ENCODE measurements around the gene CDIP1.

CDIP1 gene

DNA sequence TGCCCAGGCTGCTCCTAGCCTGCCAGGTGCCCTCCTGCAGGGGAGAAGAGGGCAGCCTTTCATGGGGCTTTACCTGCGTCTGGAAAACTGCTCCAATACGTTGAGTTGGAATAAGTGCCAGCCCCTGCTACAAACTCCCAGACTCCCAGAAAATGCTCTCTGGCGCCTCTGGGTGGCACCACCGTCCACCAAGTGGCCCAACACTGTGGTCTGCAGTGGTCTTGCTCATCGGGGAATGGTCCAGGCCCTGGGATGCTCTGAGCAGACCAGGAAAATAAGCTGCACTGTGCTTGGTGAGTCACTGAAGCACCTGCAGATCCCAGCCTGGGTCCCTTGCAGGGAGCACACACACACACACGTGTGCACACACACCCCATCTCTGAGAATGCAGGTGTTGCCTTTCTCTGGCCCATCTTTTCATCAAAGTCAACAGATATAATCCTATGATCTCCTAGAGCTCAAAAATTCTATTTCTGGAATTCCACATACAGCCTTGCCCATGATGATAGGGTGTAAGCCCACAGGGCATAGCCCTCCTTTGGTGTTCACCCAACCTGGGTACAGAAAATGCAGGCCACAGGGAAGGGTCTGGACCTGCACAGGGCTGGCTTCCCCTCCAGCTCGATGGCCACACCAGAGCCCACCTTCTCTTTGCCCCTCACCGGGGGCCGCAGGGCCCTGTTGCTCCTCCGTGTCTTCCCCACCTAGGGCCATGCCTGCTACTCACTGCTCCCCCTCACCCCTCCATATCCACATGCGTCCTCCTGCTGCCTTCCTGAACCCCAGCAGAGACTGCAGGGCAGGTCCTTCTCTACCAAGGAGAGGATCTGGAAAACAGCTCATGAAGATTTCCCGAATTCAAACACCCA is 20.5 kb downstream of the CDIP1 start:
- peak; percentile 37 for DNase-seq
- in situ Hi-C loops (cut with HindIII; ENCODE audit: low pct_ligation_motif_present, low sequenced_read_pairs): no loop called here
- H3K4me3 ChIP-seq (ENCODE audit: low read depth, low read length): no peak overlapping the region
- no peak overlapping the region for H3K27ac ChIP-seq
- H3K27me3 ChIP-seq (replicated peaks): no peaks in the 10 kb centered on the region
- H3K36me3 ChIP-seq (replicated peaks): peaks cover 13% of the 10 kb centered on the region
- TF ChIP-seq, protein P1, sequence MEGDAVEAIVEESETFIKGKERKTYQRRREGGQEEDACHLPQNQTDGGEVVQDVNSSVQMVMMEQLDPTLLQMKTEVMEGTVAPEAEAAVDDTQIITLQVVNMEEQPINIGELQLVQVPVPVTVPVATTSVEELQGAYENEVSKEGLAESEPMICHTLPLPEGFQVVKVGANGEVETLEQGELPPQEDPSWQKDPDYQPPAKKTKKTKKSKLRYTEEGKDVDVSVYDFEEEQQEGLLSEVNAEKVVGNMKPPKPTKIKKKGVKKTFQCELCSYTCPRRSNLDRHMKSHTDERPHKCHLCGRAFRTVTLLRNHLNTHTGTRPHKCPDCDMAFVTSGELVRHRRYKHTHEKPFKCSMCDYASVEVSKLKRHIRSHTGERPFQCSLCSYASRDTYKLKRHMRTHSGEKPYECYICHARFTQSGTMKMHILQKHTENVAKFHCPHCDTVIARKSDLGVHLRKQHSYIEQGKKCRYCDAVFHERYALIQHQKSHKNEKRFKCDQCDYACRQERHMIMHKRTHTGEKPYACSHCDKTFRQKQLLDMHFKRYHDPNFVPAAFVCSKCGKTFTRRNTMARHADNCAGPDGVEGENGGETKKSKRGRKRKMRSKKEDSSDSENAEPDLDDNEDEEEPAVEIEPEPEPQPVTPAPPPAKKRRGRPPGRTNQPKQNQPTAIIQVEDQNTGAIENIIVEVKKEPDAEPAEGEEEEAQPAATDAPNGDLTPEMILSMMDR (IDR thresholded peaks at IDR 0.05; ENCODE audit: low read depth, low read length, missing control alignments): peak; percentile 79

DNA sequence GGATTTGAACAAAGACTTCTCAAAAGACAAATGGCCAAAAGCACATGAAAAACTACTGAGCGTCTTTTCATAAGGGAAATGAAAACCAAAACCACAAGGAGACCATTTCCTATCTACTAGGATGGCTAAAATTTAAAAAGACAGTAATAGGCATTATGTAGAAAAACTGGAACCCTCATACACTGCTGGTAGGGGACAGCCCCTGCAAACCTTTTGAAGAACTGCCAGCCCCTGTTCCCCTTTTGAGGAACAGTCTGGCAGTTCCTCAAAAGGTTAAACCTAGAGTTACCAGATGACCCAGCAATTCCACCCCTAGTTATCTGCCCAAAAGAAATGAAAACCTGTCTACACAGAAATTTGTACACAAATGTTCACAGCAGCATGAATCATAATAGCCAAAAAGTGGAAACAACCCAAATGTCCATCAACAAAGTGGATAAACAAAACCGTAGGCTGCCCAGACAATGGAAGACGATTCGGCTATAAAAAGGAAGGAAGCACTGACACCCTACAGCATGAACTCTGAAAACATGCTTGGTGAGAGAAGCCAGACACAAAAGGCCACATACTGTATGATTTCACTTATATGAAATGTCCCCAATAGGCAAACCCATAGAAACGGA is 22.9 kb downstream of the CDIP1 start:
- H3K4me3 ChIP-seq (ENCODE audit: low read depth, low read length): no peak overlapping the region

DNA sequence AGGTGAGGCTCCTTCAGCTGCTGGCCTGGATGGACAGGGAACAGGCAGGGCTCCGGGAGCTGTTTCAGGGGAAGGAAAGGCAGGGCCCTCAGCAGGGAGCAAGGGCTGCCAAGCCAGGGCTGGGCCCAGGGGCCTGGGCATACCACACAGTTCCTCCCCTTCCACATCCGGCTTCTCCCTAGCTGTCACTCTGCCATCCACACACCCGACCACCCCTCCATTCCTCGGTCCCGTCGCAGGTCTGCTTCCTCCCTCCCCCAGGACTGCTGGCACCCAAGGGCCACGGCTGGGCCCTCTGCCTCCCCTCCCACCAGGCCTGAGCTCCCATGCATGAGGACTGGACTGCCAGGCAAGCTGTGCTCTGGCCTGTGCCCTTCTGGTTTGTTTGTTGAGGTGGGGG is 24.0 kb downstream of the CDIP1 start:
- H3K27ac ChIP-seq: no peak overlapping the region
- H3K36me3 ChIP-seq (replicated peaks): peaks cover 38% of the 10 kb centered on the region
- in situ Hi-C loops (cut with HindIII; ENCODE audit: low pct_ligation_motif_present, low sequenced_read_pairs): no loop called here
- H3K27me3 ChIP-seq (replicated peaks): no peaks in the 10 kb centered on the region
- TF ChIP-seq, protein P1 (IDR thresholded peaks at IDR 0.05; ENCODE audit: low read depth, low read length, missing control alignments): no peak
- no peak overlapping the region for H3K4me3 ChIP-seq (ENCODE audit: low read depth, low read length)
- DNase-seq: no peak

More for the DNA sequence above, 22.9 kb downstream of the CDIP1 start:
- DNase-seq: no peak
- in situ Hi-C loops (cut with HindIII; ENCODE audit: low pct_ligation_motif_present, low sequenced_read_pairs): no loop called here
- no peaks in the 10 kb centered on the region for H3K27me3 ChIP-seq (replicated peaks)
- H3K36me3 ChIP-seq (replicated peaks): peaks cover 34% of the 10 kb centered on the region
- no peak overlapping the region for H3K27ac ChIP-seq
- TF ChIP-seq, protein P1 (IDR thresholded peaks at IDR 0.05; ENCODE audit: low read depth, low read length, missing control alignments): no peak

DNA sequence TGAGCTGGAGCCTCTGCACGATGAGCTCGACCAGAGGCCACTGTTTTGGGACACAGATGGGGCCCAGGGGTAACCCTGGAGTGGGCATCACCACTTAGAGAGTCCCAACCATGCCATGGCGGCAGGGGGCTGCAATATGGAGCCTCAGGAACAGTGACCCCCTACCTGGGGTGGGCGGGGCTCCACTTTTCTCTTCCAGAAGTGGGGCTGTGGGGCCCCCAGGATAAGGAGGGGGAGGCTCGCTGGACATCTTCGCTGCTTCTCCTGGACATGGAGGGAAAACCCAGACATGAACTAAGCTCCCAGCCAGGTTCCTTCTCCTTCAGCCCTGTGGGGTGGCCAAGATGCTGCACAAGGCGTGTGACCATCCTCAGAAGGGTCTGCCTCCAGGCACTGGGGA is 24.7 kb downstream of the CDIP1 start:
- H3K36me3 ChIP-seq (replicated peaks): peaks cover 45% of the 10 kb centered on the region
- no peak overlapping the region for H3K4me3 ChIP-seq (ENCODE audit: low read depth, low read length)
- TF ChIP-seq, protein P1 (IDR thresholded peaks at IDR 0.05; ENCODE audit: low read depth, low read length, missing control alignments): no peak
- H3K27me3 ChIP-seq (replicated peaks): no peaks in the 10 kb centered on the region
- in situ Hi-C loops (cut with HindIII; ENCODE audit: low pct_ligation_motif_present, low sequenced_read_pairs): no loop called here
- no peak overlapping the region for H3K27ac ChIP-seq
- no peak for DNase-seq

DNA sequence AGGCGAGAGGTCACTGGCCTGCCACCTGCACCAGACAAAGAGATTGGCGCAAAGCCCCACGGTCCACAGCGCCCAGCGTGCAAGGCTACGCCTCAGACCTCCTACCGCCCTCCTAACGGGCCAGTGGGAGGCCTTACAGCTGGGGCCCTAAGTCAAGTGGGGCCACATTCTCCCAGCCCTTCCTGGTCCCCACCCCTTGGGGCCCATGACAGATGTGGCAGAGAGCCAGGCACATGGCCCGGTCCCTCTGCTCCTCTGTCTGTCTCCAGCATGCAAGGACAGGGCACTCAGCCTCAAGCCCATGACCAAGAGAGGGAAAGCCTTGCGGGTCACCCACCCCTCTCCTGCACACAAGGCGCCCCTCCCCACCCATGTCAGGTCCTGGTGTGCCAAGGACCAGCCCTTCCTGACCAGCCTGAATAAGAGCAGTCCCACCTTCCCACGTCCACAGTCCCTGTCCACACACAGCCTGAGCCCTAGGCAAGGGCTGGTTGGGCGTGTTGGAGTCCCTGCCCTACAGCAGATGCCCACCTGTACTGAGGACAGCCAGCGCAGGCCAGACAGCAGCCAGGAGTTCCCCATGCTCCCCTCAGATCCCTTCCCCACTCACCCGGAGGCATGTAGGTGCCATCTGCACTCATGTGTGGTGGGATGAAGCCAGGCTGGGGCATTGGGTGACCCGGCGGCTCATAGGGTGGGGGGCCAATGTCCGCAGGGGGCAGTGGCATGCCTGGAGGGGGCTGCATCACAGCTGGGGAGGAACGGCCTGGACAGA is 25.3 kb downstream of the CDIP1 start:
- in situ Hi-C loops (cut with HindIII; ENCODE audit: low pct_ligation_motif_present, low sequenced_read_pairs): no loop called here
- no peak overlapping the region for H3K4me3 ChIP-seq (ENCODE audit: low read depth, low read length)
- no peaks in the 10 kb centered on the region for H3K27me3 ChIP-seq (replicated peaks)
- TF ChIP-seq, protein P1 (IDR thresholded peaks at IDR 0.05; ENCODE audit: low read depth, low read length, missing control alignments): no peak
- H3K27ac ChIP-seq: no peak overlapping the region
- H3K36me3 ChIP-seq (replicated peaks): peaks cover 51% of the 10 kb centered on the region
- no peak for DNase-seq
